Prostate gland (tissue), 2 donors: Measurements from ENCODE around the gene LIME1. TPM values are rescaled to one million over a fixed set of nuclear protein-coding genes. Genes with fewer than 3 reads are reported as not detected.

Experiments
- DNase-seq: peaks from one replicate; pipeline ENCODE4 v3.0.0-alpha.2; 2019; ENCODE audit warnings: low spot score
- H3K27ac ChIP-seq, 2 donors: fragments of 200-600 bp; sonication (generic); 2 replicates each; pipeline ENCODE4 v1.5.1; 2017 to 2019
- H3K27me3 ChIP-seq: fragments of 200-600 bp; sonication (generic); replicated peaks from 2 replicates; pipeline ENCODE4 v1.5.1; 2019; ENCODE audit not compliant: insufficient read depth
- H3K36me3 ChIP-seq, 2 donors: fragments of 200-600 bp; sonication (generic); 1 replicate in 1 of 2; 2 replicates in 1 of 2; pipeline versions ENCODE4 v1.5.1 to v1.8.1; 2017 to 2019
- H3K4me1 ChIP-seq: fragments of 200-600 bp; sonication (generic); replicated peaks from 2 replicates; pipeline ENCODE4 v1.5.1; 2019
- H3K4me3 ChIP-seq, 2 donors: fragments of 200-600 bp; sonication (generic); 2 replicates each; pipeline ENCODE4 v1.5.1; 2017 to 2019
- H3K9me3 ChIP-seq: fragments of 200-600 bp; sonication (generic); 2 replicates; pipeline ENCODE4 v1.5.1; 2017
- CTCF ChIP-seq, 4 experiments: fragments of 200-600 bp in 2 of 4; fragments of 450-650 bp in 2 of 4; sonication (generic) in 2 of 4; IDR thresholded peaks; 1 replicate in 3 of 4; 2 replicates in 1 of 4; pipeline ENCODE4 v1.5.1; 2016 to 2019; ENCODE audit warnings: antibody characterized with exemption in 4 of 4, mild to moderate bottlenecking in 2 of 4, moderate library complexity in 2 of 4
- POLR2A ChIP-seq: fragments of 450-650 bp; IDR thresholded peaks from one replicate; pipeline ENCODE4 v1.6.1; 2016; ENCODE audit warnings: antibody characterized with exemption, mild to moderate bottlenecking
- POLR2AphosphoS5 ChIP-seq: sonication (generic); formaldehyde crosslinking; IDR thresholded peaks from one replicate; pipeline ENCODE4 v1.6.1; 2017; ENCODE audit warnings: antibody characterized with exemption
- WGBS: methylation state at CpG from one replicate; pipeline ENCODE4 v1.1.5; 2018; 5-methylcytosine and 5-hydroxymethylcytosine counted together
- intact Hi-C: fragments of 100-400 bp; cut with DNase I; formaldehyde crosslinking; loops from one replicate; pipeline ENCODE4 v1.14.2; 2022
- total RNA-seq, 2 donors: library from RNA; depleted of rRNA; stranded (reverse); fragments of >200 nt; gene quantifications; one replicate each; pipeline ENCODE4 v1.1.0, GENCODE V29; 2016

Gene LIME1
- total RNA-seq, 2 donors from 2014 or later, result 35.0 to 44.4 TPM

- intact Hi-C loops, result loop anchor here (10.0 kb wide), 1 partner anchor 220 kb away; the partner anchor contains the start of gene ZNF512B
- H3K27ac ChIP-seq, result no peak overlapping the region
- no peak for DNase-seq
- no peak for TF ChIP-seq POLR2AphosphoS5
- TF ChIP-seq CTCF (IDR thresholded peaks at IDR 0.05), result no peak
- no peak for TF ChIP-seq POLR2A
- H3K36me3 ChIP-seq, result no peaks in the 10 kb centered on the region
- peaks cover 23% of the 10 kb centered on the region for H3K4me1 ChIP-seq
- no peak overlapping the region for H3K4me3 ChIP-seq
- 73% methylated on average over 19 of the region's 25 CpGs for WGBS
- no peaks in the 10 kb centered on the region for H3K27me3 ChIP-seq
- H3K9me3 ChIP-seq, result no peaks in the 10 kb centered on the region
Observed at GRCh38 chr20:63744574-63745423, 8.3 kb downstream of the LIME1 start.

DNA sequence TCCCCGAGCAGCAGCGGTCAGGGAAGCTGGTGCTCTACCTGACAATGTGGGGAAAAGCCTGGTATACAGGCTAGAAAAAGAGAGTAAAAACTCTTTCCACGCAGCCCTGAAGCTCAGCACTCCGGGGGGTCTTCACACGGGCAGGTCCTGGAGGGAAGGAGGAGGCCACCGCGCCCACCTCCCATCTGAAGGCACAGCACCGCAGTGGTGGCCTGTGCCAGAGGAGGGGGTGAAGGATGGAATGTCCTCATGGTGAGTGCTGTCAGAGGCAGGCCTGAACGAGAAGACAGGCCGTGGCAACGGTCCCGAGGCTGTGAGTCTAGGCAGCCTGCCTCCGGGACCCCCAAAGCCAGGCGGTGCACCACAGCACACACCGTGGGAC lies 9.0 kb downstream of the LIME1 start:
- no peak for DNase-seq
- no peaks in the 10 kb centered on the region for H3K27me3 ChIP-seq
- intact Hi-C loops, result loop anchor here (10.0 kb wide), 1 partner anchor 219 kb away; the partner anchor contains the start of gene ZNF512B
- TF ChIP-seq POLR2A, result no peak
- TF ChIP-seq CTCF (IDR thresholded peaks at IDR 0.05), result no peak
- no peak for TF ChIP-seq POLR2AphosphoS5
- no peaks in the 10 kb centered on the region for H3K9me3 ChIP-seq
- H3K4me1 ChIP-seq, result peaks cover 23% of the 10 kb centered on the region
- H3K4me3 ChIP-seq, result no peak overlapping the region
- H3K27ac ChIP-seq, result no peak overlapping the region
- WGBS, result 45% methylated on average over 15 of the region's 15 CpGs
- H3K36me3 ChIP-seq, result no peaks in the 10 kb centered on the region

- Histone ChIP-seq H3K27ac (no peak overlapping the region), H3K27me3 (no peaks in the 10 kb centered on the region), H3K4me3 (no peak overlapping the region), H3K4me1 (peaks cover 21% of the 10 kb centered on the region), H3K36me3 (no peaks in the 10 kb centered on the region), H3K9me3 (no peaks in the 10 kb centered on the region)
- WGBS, result 80% methylated on average over 22 of the region's 26 CpGs
- TF ChIP-seq CTCF (IDR thresholded peaks at IDR 0.05), result no peak
- TF ChIP-seq POLR2A, result no peak
- TF ChIP-seq POLR2AphosphoS5, result no peak
- DNase-seq, result no peak
- intact Hi-C loops, result loop anchor here (10.0 kb wide), 1 partner anchor 219 kb away; the partner anchor contains the start of gene ZNF512B
Observed at GRCh38 chr20:63745961-63746731, 9.7 kb downstream of the LIME1 start.

GRCh38 chr20:63746751-63747315 lies 10.4 kb downstream of the LIME1 start:
- no peak for TF ChIP-seq POLR2AphosphoS5
- no peak for TF ChIP-seq CTCF (IDR thresholded peaks at IDR 0.05)
- TF ChIP-seq POLR2A, result no peak
- 95% methylated on average over 47 of the region's 47 CpGs for WGBS
- H3K4me3 ChIP-seq, result no peak overlapping the region
- intact Hi-C loops, result loop anchor here (10.0 kb wide), 1 partner anchor 218 kb away; the partner anchor contains the start of gene ZNF512B
- no peaks in the 10 kb centered on the region for H3K27me3 ChIP-seq
- H3K9me3 ChIP-seq, result no peaks in the 10 kb centered on the region
- no peaks in the 10 kb centered on the region for H3K36me3 ChIP-seq
- no peak overlapping the region for H3K27ac ChIP-seq
- DNase-seq, result no peak
- peaks cover 14% of the 10 kb centered on the region for H3K4me1 ChIP-seq
